HG03135 (cell line): Measurements from ENCODE around the gene CDHR3.

ENCODE experiments used
- ATAC-seq: cut with Tn5 transposase; IDR thresholded peaks from one replicate; pipeline ENCODE4 v1.9.1; 2021; ENCODE audit warnings: mild to moderate bottlenecking, moderate library complexity; ENCODE audit not compliant: unreplicated experiment

Gene CDHR3

GRCh38 chr7:106022193-106022821 lies 59.2 kb downstream of the CDHR3 start:
- ATAC-seq: no peak

DNA sequence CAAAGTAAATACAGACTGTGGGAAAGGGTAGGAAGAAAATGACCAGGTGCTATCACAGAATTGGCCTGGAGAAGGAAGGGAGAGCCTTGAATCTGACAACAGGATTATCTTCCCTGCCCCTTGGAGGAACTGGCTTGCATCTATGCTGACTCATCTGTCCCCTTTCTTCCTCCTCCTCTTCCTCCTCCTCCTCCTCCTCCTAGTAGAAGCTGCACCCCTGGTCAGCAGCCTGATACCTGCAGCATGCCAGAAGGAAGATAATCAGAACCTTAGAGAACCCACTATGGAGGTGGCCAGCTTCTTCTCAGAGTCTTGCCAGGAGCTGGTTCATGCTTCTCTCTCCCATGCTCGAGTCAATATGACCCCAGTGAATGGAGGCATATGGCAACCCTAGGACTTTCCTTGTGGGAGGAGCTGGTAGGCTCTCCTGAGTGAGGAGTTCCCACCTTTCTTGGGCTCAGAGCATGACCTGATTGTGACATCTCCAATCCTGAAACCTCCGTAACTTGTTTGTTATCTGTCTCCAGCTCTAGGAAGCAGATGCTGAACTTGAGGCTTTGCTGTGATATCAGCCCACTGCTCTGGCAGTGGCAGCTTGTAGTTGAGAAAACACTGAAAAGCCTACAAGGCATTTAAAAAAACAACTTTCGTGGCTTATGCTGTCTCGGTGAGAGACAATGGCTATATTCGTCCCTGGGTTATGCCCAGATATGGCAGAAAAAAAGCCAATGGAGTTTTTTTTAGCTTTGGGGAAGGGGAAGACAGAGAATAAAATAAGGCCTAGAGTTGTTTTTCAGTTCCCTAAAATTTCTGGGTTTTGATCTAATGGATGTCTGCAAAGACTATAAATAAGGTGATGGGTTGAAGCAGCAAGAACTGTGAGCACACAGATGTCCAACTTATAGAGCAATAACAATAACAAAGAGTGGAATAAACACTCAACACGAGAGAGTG lies 60.6 kb downstream of the CDHR3 start:
- no peak for ATAC-seq

DNA sequence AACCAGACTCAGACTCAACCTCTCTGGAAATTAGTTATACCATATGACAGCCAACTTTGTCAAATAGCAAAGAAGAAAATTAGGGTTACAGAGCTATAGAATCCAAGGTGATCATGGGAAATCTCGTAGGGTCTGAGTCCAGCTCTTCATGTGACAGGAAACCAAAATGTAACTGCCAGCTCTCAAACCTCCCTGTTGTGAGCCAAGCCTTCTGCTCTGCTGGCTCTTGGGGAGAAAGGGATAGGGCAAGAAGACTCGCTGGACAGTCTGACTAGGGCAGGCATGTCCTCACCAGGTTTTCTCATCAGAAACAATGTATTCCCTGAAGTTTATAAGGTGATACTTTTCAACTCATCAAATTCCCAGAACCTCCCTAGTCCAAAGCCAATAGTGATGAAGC lies 63.0 kb downstream of the CDHR3 start:
- ATAC-seq: no peak

DNA sequence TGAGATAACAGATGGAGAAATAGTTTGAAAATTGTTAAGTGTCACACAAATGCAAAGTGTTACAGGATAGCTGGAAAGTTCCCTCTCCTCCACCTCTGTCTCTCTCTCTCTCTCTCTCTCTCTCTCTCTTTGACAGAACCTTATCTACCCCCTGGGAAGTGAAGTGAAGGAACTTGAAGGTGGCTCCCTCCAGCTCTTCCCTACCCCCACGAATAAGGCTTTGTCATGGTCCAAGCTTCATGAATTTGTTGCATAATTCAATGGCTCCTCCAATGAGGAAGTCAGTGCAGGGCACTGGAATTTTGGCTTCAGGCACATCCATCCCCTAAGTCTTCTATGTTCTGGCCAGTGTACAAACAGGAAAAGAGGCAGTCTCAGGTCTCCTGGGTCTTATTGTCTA lies 66.4 kb downstream of the CDHR3 start:
- no peak for ATAC-seq

DNA sequence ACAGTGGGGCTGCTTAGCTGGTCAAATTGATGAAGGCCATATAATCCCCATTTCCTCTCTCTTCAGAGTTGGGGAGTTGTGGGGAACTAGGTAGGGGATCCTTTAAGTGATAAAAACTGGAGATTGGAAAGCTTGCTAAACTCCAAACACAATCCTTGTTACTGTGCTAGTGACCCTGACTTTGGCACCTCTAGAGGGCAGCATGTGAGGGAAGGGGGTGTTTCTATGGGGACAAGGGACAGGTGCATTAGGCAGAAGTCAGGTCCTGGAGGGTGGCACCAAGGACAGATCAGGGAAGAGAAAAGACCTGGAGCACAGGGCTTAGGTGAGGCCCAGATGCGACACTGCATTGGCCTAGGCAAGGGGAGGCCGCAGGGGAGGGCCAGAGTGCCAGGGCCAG lies 66.9 kb downstream of the CDHR3 start:
- no peak for ATAC-seq

DNA sequence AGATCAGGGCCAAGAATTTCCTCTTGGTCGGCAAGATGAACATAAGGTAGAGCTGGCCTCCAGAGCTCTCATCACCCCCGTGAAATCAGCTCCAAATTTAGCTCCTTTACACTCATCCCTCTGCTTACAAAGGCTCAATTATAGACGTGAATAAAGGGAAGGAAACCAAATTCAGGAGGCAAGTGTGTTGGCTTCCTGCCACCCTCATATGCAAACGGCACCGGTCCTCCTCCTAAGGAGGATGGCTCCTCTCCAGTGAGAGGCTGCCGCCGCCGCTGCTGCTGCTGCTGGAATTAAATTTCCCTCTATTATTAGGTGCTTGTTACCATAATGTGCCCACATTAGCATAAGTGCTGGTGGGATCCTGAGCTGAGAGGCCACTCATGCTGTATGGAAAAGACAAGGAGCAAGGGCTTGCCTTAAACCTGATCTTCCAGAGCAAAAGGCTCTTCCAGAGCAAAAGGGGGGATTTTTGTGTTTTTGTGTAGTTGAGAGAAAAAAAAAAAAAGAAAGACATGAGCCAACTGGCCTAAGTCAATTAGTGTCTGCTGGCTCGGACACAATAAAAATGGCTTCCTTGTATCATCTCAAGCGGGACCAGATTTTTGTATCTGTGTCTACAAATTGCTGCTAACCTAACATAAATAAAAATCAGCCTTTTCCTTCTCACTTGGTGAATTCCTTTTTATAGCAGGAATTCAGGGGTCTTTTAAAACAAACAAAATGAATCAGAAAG lies 68.4 kb downstream of the CDHR3 start:
- ATAC-seq: no peak

DNA sequence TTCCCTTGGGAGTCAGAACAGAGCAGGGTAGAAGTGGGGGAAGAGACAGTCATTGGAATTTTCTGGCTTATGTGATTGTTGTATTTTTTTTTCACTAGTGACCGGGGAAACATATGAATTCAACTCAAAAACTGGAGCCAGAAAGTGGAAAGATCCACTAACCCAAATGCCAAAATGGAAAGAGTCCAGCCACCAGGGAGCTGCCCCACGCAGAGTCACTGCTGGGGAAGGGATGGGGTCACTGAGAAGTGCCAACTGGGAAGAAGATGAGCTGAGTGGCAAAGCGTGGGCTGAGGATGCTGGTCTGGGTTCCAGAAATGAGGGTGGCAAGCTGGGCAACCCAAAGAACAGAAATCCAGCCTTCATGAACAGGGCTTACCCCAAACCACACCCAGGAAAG lies 69.2 kb downstream of the CDHR3 start:
- ATAC-seq: no peak

DNA sequence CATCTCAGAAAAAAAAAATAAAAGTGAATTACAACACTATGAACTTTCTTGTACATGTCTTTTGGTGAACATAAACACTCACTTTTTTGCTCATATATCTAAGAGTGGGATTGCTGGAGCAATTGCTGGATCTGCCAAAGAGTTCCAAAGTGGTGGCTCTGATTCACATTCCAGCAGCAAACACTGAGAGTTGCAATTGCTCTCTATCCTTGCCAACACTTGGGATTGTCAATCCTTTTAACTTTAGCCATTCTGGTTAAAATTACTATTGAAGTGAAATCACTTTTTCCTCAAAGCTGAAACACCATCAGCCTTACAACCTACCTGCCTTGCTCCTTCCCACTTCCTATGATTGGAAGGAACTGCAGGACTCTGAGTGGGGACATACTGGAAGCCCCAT lies 70.7 kb downstream of the CDHR3 start:
- no peak for ATAC-seq

DNA sequence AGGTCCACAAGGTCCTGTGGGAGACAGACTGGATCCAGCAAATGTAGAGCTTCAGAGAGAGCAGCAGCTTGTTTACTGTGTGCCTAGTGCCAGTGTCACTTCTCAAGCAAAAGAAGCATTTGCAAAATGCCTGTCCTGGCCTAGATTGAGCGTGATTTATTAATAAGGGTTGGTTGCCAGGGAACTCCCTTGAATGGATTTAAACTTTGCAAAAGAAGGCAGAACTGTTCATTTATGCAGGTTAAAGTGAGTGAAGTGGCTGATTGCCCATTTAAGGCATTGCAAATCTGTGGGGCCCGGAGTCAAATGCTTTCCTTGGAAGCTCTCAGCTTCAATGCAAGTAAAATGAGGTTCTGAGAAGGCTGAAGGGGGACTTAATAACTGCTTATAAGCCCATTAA lies 71.3 kb downstream of the CDHR3 start:
- no peak for ATAC-seq

DNA sequence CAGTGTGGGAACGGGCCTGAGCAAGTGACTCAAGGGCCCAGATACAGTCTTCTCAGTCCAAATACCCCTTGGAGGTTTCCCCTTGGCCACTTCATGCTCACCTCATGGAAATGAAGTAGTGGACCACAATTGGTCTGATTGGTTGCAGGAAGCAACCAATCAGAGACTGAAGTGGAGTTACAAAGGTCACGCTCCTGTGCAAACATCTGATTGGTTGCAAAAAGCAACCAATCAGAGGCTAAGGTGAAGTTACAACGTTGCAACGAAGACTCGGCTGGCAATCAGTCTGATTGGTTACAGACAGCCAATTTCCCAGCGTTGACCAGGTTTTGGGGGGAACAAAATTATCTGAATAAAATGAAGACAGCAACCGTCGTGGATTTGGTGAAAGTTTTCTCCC lies 72.5 kb downstream of the CDHR3 start:
- no peak for ATAC-seq

- no peak for ATAC-seq
Observed at GRCh38 chr7:106036004-106036403, 72.9 kb downstream of the CDHR3 start.

GRCh38 chr7:106037489-106038176 lies 74.6 kb downstream of the CDHR3 start:
- ATAC-seq: no peak

DNA sequence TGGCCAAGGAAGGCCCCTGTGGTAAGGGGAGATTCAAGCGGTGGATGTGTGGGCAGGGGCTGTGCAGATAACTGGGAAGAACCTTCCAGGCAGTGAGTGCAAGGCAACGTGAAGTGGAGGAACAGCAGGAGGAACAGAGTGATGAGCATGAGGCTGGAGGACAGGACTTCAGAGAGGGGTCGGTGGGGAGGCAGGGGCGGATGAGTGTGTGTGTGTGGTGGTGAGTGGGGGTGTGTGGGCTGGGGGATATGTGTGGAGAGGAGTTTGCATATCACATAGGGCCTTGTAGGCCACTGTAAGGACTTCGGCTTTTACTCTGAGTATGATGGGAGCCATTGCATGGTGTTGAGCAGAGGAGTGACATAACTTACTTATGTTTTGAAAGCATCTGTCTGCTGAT lies 75.2 kb downstream of the CDHR3 start:
- ATAC-seq: no peak

DNA sequence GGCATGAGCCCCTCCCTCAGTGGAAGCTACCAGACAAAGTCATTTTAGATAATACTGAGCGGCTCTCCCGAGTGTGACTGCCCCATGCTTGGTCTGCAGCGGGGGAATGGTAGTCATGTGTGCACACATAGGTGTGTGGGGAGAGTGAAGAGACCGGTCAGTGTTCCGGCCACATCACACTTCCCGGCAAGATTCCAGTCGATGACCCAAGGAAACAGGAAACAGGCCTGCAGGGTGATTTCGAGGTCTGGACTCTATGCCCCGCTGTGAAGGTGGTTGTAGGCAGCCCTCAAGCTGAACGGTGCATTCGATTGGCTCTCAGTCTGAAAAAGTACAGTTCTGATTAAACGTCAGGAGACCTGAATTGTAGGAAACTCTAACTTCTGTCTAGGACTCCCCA lies 75.9 kb downstream of the CDHR3 start:
- ATAC-seq: no peak

DNA sequence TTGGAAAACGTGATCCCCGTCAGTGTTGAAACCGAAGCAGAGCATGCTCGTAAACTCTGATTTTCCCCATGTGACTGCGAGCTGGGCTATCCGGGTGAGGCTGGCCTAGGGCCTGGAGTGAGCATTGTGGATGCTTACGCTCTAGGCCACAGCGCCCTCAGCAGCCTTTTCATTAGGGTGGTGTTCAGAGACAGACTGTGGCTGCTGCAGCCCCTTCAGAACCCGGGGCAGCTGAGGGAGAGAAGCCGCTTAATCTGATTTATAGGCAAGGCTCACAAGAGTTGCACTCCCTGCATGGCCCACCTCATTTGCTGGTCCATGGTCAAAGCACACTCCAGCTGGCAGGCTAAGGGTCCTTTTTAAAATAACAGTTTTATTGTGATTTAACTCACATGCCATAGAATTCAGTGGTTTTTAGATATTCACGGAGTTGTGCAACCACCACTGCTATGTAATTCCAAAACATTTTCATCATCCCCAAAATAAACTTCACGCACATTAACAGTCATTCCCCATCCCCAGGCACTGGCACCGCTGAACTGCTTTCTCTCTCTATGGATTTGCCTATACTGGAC lies 76.5 kb downstream of the CDHR3 start:
- no peak for ATAC-seq

GRCh38 chr7:106041140-106041717 lies 78.2 kb downstream of the CDHR3 start:
- ATAC-seq: no peak

- ATAC-seq: no peak
Observed at GRCh38 chr7:106042196-106042611, 79.1 kb downstream of the CDHR3 start.

DNA sequence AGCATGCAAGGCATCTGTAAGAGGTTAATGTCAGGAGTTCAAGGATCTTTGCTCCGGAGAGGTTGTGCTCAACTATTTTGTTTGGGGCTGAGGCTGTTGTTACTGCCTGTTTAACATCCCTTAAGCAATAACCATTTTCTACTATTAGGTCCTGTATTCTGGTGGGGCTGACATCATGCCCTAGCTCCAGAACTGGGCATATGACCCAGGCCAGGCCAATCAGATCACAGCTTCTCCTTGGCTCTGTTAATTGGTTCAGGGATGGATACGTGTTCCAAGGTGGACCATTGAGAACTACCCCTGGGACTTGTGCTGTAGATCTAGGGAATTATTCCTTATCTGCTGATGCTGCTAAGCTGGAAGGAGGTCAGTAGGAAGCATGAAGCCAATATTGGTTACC lies 82.1 kb downstream of the CDHR3 start:
- ATAC-seq: no peak

GRCh38 chr7:106045586-106045985 lies 82.5 kb downstream of the CDHR3 start:
- no peak for ATAC-seq

- ATAC-seq: no peak
Observed at GRCh38 chr7:106047184-106047583, 84.1 kb downstream of the CDHR3 start.
